ENCODE results near the gene EXTL2. TPM values are rescaled to one million over a fixed set of nuclear protein-coding genes. Genes with fewer than 3 reads are reported as not detected.
"Not testable (repeated sequence)": the region's sequence is repeated elsewhere in the genome, so short reads cannot be mapped to it uniquely, and the experiment has no call there.

EXTL2 gene
- total RNA-seq: 13.4 and 21.3 TPM in 2 replicates

- DNase-seq: peak; percentile 82
These were observed at the start of gene EXTL2 for GRCh38 chr1:100894603-100895539. Gene EXTL2 (minus strand): TSS chr1:100894842. CDS start chr1:100888757, 6,085 bp downstream.

- no peak for DNase-seq
These were observed 48.9 kb upstream of the EXTL2 start for GRCh38 chr1:100943533-100943932.

- no peak for DNase-seq
These were observed 47.8 kb upstream of the EXTL2 start for GRCh38 chr1:100942304-100943046.

DNA sequence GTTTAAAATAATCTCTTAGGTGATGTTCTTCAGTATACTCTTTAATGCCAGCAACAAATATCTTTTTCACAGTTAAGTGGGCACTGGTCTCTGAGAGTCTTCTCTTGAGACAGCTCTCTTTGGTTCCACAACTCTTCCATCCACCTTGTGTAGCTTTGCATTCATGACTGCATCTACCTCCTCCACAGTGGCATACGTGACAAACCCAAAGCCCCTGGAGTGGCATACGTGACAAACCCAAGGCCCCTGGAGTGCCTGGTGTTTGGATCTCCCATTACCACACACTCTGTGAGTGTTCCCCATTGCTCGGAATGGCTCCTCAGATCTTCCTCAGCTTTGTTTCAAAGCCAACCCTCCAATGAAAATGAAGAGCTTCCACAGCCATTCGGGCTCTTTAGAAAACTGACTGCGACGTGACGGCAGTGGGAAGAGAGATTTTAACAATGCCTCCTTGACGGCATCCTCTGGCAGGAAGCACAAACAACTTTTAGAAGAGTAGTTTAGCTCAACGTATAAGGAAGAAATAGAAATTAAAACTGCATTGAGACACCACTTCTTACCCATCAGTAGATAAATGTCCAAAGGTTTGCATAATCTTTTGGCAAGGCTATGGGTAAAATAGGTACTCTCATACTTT lies 47.1 kb upstream of the EXTL2 start:
- no peak for DNase-seq

- DNase-seq: no peak
These were observed 46.5 kb upstream of the EXTL2 start for GRCh38 chr1:100941098-100941527.

DNA sequence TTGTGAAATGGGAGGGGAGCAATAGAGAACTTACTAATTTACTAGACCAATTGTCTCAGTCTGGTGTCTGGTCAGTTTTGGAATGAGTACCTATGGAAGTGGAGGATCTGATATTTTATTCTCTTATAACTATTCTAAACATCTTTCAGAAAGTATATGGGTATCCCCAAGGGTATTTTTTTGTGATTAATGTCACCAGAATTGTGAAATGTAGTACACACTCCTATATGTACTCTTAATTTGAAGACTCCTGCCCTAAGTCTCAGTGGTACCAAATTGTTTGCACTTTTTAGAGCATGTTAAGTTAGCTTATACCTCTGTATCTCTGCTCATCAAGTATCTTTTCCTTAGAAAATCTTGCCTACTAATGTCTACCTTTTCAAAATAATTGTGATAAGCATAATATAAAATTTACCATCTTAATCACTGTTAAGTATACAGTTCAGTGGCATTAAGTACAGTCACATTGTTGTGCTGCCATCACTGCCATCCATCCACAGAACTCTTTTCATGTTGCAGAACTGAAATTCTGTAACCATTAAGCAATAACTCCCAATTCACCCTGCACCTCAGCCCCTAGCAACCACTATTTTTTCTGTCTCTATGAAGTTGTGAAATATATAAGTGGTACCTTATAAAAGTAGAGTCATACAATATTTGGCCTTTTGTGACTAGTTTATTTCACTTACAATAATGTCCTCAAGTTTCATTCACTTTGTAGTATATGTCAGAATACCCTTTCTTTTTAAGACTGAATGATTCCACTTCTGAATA lies 41.7 kb upstream of the EXTL2 start:
- DNase-seq: no peak

- DNase-seq: not testable (repeated sequence)
These were observed 38.9 kb upstream of the EXTL2 start for GRCh38 chr1:100933555-100933954.

GRCh38 chr1:100931716-100932115 lies 37.1 kb upstream of the EXTL2 start:
- no peak for DNase-seq

GRCh38 chr1:100930494-100930893 lies 35.9 kb upstream of the EXTL2 start:
- no peak for DNase-seq

GRCh38 chr1:100928128-100928527 lies 33.5 kb upstream of the EXTL2 start:
- DNase-seq: peak; percentile 9

- DNase-seq: no peak
These were observed 32.6 kb upstream of the EXTL2 start for GRCh38 chr1:100927276-100927675.

DNA sequence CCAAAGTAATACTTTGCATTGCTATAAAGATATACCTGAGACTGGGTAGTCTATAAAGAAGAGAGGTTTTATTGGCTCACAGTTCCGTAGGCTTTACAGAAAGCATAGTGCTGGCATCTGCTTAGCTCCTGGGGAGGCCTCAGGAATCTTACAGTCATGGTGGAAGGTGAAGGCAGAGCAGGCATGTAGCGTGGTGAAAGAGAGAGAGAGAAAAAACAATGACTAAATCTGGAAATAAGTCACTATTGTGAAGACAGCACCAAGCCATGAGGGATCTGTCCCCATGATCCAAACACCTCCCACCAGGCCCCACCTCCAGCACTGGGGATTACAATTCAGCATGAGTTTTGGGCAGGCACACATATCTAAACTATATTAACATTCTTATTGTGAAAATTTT lies 31.6 kb upstream of the EXTL2 start:
- no peak for DNase-seq

DNA sequence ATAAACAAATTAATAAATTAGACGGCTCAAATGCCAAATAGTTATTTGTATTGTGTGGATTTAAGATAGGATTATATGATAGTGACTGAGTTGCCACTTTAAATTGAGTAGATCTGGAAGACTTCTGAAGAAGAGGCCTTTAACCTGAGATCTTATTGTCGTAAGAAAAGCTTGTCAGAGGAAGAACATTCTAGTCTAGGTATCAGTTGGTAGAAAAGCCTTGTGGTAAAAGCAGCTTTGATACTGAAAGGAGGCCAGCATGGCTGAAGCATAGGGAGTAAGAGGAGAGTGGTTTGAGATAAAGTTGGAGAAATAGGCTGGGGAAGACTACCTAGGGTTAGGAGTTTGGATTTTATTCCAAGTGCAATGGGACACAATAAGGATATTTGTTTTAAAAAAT lies 30.3 kb upstream of the EXTL2 start:
- no peak for DNase-seq

GRCh38 chr1:100924212-100924611 lies 29.6 kb upstream of the EXTL2 start:
- DNase-seq: peak; percentile 25

DNA sequence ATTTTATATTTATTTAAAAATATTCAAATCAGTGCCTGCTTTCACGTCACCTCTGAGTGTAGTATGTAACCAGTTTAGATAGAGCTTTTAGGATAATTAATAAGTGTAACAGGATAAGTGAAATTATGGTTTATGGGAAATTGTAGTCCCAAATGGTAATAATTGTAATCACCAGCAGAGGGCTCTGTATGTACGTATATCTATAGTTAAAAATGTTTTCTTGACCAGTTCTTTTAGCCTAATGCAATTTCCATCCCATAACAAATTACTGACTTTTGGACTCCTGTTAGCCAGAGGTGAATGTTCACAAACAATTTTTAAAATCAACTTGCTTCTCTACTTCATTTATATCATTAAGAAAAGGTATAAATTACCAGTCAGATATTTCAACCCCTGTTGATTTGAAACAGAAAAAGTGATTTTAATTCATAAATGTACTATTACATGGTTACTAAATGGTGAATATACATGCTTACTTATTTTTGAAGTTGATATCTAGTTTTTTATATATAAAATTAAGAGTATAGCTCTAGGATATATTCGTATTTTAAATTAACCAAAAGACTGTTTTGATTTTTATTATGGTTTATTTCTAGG lies 26.6 kb upstream of the EXTL2 start:
- peak; percentile 83 for DNase-seq

DNA sequence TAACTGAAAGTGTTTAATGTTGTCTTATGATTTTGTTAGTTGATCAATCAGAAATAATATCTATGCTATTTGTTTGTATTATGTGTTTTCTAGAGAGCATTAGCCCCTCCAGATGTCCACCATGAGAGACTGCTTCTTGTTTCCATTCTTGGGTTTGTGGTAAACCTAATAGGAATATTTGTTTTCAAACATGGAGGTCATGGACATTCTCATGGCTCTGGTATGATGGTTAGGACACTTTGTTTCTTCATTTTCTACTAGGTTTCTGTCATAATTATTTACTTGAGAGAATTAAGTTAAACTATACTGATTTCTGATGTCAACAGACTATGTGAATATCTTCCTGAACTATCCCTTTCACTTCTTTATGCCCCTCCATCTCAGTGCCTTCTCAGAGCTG lies 17.4 kb upstream of the EXTL2 start:
- DNase-seq: no peak

DNA sequence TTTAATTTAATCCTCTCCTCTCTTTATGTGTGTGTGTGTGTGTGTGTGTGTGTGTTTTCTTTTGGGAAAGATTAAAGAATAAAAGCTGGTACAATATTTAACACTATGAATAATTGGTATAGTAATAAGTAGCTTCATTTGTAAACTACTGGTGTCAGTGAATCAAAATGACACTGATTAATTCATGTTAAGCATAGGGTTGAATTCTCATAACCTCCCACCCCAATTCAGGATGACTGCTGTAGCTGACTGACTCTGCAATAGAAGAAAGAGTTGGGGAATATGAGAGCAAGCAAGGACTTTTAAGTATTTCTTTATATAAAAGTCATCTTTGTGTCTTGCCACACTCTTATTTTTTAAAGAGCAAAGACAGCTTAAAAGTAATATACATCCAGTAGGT lies 14.4 kb upstream of the EXTL2 start:
- DNase-seq: no peak

DNA sequence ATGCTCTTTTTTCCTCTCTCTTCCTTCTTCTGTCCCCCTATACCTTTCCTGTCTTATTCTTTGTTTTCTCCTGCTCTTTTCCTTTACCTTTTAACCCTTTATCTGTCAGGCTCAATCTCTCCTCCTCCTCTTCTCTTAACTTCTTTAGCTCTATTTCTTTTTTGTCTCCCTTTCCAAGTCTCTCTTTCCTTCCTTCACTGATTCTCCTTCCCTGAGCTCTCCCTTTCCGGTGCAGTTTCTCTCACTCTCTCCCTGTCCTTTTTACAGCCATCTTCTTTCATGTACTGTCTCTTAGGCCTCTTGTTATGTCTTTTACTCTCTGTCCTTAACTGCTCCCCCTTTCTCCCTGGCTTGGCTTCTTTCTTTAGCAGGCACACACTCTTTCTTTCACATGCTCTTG lies 13.2 kb upstream of the EXTL2 start:
- no peak for DNase-seq

- no peak for DNase-seq
These were observed 10.5 kb upstream of the EXTL2 start for GRCh38 chr1:100905181-100905580.

DNA sequence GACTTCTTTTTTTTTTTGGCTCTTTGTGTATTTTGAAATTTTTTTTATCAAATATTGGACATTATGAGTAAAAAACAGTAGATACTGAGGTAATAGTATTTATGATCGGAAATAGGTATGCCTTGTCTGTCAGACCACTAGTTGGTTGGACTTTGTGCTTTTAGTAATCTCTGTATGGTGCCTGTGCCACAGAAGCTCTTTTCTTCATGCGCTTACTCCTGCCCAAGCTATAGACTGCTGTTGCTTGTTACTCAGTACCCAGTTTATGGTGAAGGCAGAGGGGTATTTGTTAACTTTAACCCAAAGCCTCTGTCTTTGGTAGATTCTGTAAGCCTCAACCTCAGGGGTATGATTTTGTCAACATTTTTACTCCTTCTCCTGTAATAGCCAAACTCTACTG lies 9.9 kb upstream of the EXTL2 start:
- DNase-seq: no peak

GRCh38 chr1:100903777-100904176 lies 9.1 kb upstream of the EXTL2 start:
- DNase-seq: no peak

- DNase-seq: no peak
These were observed 7.7 kb upstream of the EXTL2 start for GRCh38 chr1:100902365-100902764.
